ENCODE data around the gene FIGN. TPM values are rescaled to one million over a fixed set of nuclear protein-coding genes. Genes with fewer than 3 reads are reported as not detected.

FIGN gene
- total and polyA plus RNA-seq, 9 of the 15 experiments (the other 6 are each of a cell fraction or from before 2014, with no cell fraction given), result 0.02 TPM; not detected in 8

- BruUV-seq (replicated peaks), result no TSS peak
- in situ Hi-C loops (cut with MboI) (no loop called here), intact Hi-C loops (cut with micrococcal nuclease) (no loop called here)
- DNase-seq (ENCODE audit: extremely low read depth in 1 of 4, low spot score in 3 of 4) (no peak), ATAC-seq (no peak), FAIRE-seq (no peak)
- Histone ChIP-seq H3K4me1 (replicated peaks in 1 of 2; ENCODE audit: control insufficient read depth in 2 of 2, insufficient read depth in 2 of 2, low read length in 2 of 2) (no peaks in the 10 kb centered on the region), H3K4me2 (ENCODE audit: insufficient read depth, low read length) (no peak overlapping the region), H3K9me1 (ENCODE audit: control insufficient read depth, insufficient read depth, low read length) (no peaks in the 10 kb centered on the region), H4K20me1 (replicated peaks; ENCODE audit: control insufficient read depth, insufficient read depth, low read length) (no peaks in the 10 kb centered on the region), H3K27me3 (ENCODE audit: control insufficient read depth in 2 of 2, insufficient read depth in 2 of 2, low read length in 2 of 2) (no peaks in the 10 kb centered on the region), H3K79me2 (ENCODE audit: control insufficient read depth, insufficient read depth, low read length) (no peaks in the 10 kb centered on the region), H2AFZ (ENCODE audit: low read depth, low read length) (no peak overlapping the region), H3K4me3 (no peak overlapping the region), H3K27ac (ENCODE audit: extremely low read depth, low read depth, low read length) (no peak overlapping the region), H3K36me3 (ENCODE audit: control insufficient read depth, insufficient read depth, low read length) (no peaks in the 10 kb centered on the region), H3K9ac (ENCODE audit: insufficient read depth in 1 of 2, low read depth in 2 of 2, low read length in 2 of 2) (no peak overlapping the region), H3K9me3 (replicated peaks; ENCODE audit: control insufficient read depth, insufficient read depth, low read depth, low read length) (no peaks in the 10 kb centered on the region; the same call in 1 of the 2 replicates)
- TF ChIP-seq ZNF79 (CRISPR knock-in tag; IDR thresholded peaks at IDR 0.05; ENCODE audit: low read depth) (no peak), NEUROD1 (IDR thresholded peaks at IDR 0.05; ENCODE audit: borderline replicate concordance, low read depth, low read length, partially characterized antibody) (no peak), GTF3C2 (IDR thresholded peaks at IDR 0.05; ENCODE audit: borderline replicate concordance, extremely low read depth, insufficient read length) (no peak)
- POLR2A ChIA-PET, result no interaction called here
- CTCF ChIA-PET (ENCODE audit: low intra/inter-chr PET ratio), result no interaction called here
- WGBS (ENCODE audit: insufficient coverage, low coverage, missing lambda C conversion rate), result 0% methylated on average over 3 of the region's 3 CpGs
Measured at GRCh38 chr2:163554864-163555263, 180.9 kb downstream of the FIGN start.

Data from K562 (cell line).